WTC11 (cell line): ENCODE measurements around the gene AATK.

ENCODE experiments used
- CTCF ChIP-seq: fragments of 200-600 bp; IDR thresholded peaks from 2 replicates; pipeline ENCODE4 v1.8.0; 2022; ENCODE audit warnings: antibody characterized with exemption
- ESRRA ChIP-seq: sonication (generic); formaldehyde crosslinking; IDR thresholded peaks from 2 replicates; pipeline ENCODE4 v1.8.1; 2022; ENCODE audit warnings: mild to moderate bottlenecking, missing genetic modification reagents, borderline replicate concordance
- ETV6 ChIP-seq: sonication (generic); formaldehyde crosslinking; IDR thresholded peaks from 2 replicates; pipeline ENCODE4 v1.8.1; 2022; ENCODE audit warnings: mild to moderate bottlenecking, missing genetic modification reagents
- FOXK1 ChIP-seq: sonication (generic); formaldehyde crosslinking; IDR thresholded peaks from 2 replicates; pipeline ENCODE4 v1.8.0; 2022; ENCODE audit warnings: mild to moderate bottlenecking, moderate library complexity, missing genetic modification reagents
- GABPB1 ChIP-seq: sonication (generic); formaldehyde crosslinking; IDR thresholded peaks from 2 replicates; pipeline ENCODE4 v1.8.1; 2023; ENCODE audit warnings: mild to moderate bottlenecking, missing genetic modification reagents
- MYBL2 ChIP-seq: sonication (generic); formaldehyde crosslinking; IDR thresholded peaks from 2 replicates; pipeline ENCODE4 v1.8.1; 2023; ENCODE audit warnings: mild to moderate bottlenecking, moderate library complexity, missing genetic modification reagents
- SMAD3 ChIP-seq: sonication (generic); formaldehyde crosslinking; IDR thresholded peaks from 2 replicates; pipeline ENCODE4 v1.8.0; 2022; ENCODE audit warnings: missing genetic modification reagents, mild to moderate bottlenecking, borderline replicate concordance

- no peak for TF ChIP-seq FOXK1 (CRISPR knock-in tag)
- TF ChIP-seq ESRRA (CRISPR knock-in tag): no peak
- TF ChIP-seq SMAD3: no peak
- TF ChIP-seq GABPB1 (CRISPR knock-in tag): no peak
- no peak for TF ChIP-seq CTCF
- TF ChIP-seq ETV6 (CRISPR knock-in tag): no peak
- TF ChIP-seq MYBL2 (CRISPR knock-in tag): no peak
Measured at GRCh38 chr17:81170727-81171494, 4.9 kb upstream of the AATK start.
